Astrocyte (in vitro differentiated cells and primary cell): Measurements from ENCODE around the gene EXOC3L2.

Source experiments
- CTCF ChIP-seq: IDR thresholded peaks from 2 replicates; pipeline ENCODE4 v1.5.1; 2011; ENCODE audit warnings: low read depth, mild to moderate bottlenecking, inconsistent platforms, low read length, moderate library complexity; ENCODE audit not compliant: insufficient read depth
- EZH2 ChIP-seq: IDR thresholded peaks from 2 replicates; pipeline ENCODE4 v1.6.1; 2012; ENCODE audit warnings: mild to moderate bottlenecking, low read length, inconsistent platforms; ENCODE audit not compliant: insufficient read depth

- TF ChIP-seq CTCF (no peak), EZH2 (no peak)
These were observed 58.5 kb downstream of the EXOC3L2 start for GRCh38 chr19:45186509-45187334.
